HFF-Myc (cell line): ENCODE data around the gene DPEP3.

ENCODE experiments used
- DNase-seq: peaks from one replicate; pipeline ENCODE4 v3.0.0-alpha.2; 2011; ENCODE audit warnings: low read depth; ENCODE audit errors: extremely low read depth
- H3K4me3 ChIP-seq: replicated peaks from 2 replicates; pipeline ENCODE4 v1.5.1; 2011; ENCODE audit warnings: low read depth, mild to moderate bottlenecking, control low read depth, low read length
- CTCF ChIP-seq: IDR thresholded peaks from 2 replicates; pipeline ENCODE4 v1.5.1; 2012; ENCODE audit warnings: mild to moderate bottlenecking, low read depth, low read length, control low read depth; ENCODE audit errors: missing control alignments

The DPEP3 gene

DNA sequence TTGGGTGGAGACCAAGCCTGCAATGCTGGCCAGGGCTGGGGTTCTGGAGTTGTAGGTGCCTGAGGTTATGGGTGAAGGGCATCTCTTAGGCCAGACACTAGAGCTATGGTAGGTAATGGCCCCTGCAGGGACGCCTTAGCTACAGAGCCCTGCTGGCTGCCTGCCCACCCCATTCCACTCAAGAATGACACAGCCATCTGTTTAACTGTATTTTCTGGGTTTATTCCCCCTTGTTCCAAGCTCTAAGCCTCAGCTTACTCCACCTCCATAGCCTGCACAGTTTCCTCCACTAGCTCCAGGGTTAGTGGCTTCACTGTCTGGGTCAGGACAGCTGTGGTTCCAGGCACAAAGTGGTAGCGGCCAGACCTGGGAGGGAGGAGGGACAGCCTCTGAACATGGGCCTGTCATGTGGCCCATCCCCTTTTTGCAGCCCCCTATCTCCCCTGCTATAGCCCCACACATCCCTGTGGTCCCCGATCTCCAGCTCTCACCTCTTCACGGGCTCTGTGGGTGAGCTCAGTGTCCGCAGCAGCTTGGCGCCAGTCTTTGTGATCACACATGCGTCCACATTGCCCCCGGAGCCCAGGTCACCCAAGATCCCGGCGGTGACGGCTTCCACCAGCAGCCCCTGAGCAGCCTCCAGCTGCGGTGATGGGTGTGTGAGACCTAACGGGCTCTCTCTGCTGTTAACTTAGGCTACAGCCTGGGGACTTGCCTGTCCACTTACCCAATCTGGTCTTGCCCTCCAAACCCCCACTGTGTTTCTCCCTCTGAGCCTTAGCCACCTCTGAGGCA is 45.8 kb downstream of the DPEP3 start:
- TF ChIP-seq CTCF, result no peak
- no peak for DNase-seq
- peak overlapping the region; percentile 92 for H3K4me3 ChIP-seq

- no peak for TF ChIP-seq CTCF
- no peak overlapping the region; the same call in 1 of the 2 replicates for H3K4me3 ChIP-seq
- no peak for DNase-seq
Observed at GRCh38 chr16:67933805-67934204, 46.5 kb downstream of the DPEP3 start.

DNA sequence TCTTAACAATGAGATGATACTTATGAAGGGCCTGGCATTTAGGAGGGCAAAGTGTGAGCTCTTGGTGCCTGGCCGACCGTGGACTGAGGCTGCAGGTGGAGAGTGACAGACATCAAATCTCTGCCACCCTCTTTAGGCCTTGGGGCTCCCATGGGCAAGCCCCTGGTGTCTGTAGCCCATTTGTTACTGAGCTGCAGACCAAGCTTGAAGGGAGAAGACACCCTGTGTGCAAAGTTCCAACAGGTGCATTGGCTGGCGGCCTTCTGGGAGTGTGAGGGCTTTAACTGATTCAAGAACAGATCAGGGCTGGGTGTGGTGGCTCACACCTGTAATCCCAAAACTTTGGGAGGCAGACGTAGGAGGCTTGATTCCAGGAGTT is 47.8 kb downstream of the DPEP3 start:
- no peak for TF ChIP-seq CTCF
- H3K4me3 ChIP-seq, result no peak overlapping the region
- DNase-seq, result no peak

DNA sequence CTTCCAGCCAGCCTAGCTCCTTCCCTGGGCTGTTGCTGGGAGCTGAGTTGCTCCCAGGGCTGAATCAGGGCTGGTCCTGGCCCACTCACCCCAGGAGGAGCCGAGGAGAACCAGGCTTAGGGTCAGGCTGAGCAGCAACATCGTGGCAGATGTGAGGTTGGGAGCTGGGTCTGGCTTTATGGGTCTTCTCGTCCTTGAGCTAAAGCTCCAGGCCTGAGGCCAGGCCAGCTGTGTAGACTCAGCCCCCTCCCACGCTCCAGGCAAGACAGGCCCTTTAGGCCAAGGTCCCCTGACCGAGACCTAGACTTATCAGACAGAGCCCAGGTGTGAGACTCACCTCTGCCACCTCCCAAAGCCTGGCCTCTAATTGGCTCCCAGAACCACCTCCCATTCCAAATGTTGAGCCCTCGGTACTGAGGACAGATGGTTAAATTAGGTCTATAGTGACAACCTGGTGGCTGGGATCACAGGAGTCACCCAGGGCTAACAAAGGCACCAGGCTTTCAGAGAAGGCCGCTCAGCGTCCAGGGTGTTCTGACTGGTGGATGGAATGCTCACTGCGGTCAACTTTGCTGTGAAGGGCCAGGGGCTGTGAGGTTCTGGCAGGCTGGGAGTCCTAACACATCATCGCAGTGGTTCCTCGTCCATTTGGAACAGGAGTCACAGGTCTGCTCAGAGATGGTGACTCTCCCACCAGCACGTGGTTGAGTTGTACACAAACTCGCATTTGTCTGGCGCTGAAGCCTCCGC is 48.4 kb downstream of the DPEP3 start, which contains the start of gene CTRL:
Gene CTRL, minus strand, starts transcription at position 151 of the 750 bp plus-strand sequence. Its CDS starts 10 bp downstream, at position 141.
- no peak within 1 kb of the TSS for H3K4me3 ChIP-seq
- peak; percentile 20 for TF ChIP-seq CTCF
- DNase-seq, result no peak

- DNase-seq, result no peak
- no peak for TF ChIP-seq CTCF
- H3K4me3 ChIP-seq, result no peak overlapping the region
Observed at GRCh38 chr16:67930678-67931211, 49.6 kb downstream of the DPEP3 start.

- DNase-seq, result no peak
- no peak overlapping the region for H3K4me3 ChIP-seq
- TF ChIP-seq CTCF, result no peak
Observed at GRCh38 chr16:67930191-67930590, 50.1 kb downstream of the DPEP3 start.
